Measurements from ENCODE around the gene SORL1.

GRCh38 chr11:121561716-121562115 lies 109.6 kb downstream of the SORL1 start:
- TF ChIP-seq EZH2 (IDR thresholded peaks at IDR 0.05; ENCODE audit: low read depth) = no peak
- TF ChIP-seq CTCF (conservative IDR thresholded peaks at IDR 0.05) = no peak
